ENCODE measurements around the gene EVA1A.

Gene EVA1A

GRCh38 chr2:75447176-75447575 is 113.6 kb downstream of the EVA1A start:
- Mint-ChIP-seq H3K36me3 (ENCODE audit: insufficient read depth) (no peaks in the 10 kb centered on the region), H3K4me3 (no peak overlapping the region), H3K4me1 (no peaks in the 10 kb centered on the region), H3K27ac (ENCODE audit: low read depth) (no peak overlapping the region), H3K27me3 (peaks cover 13% of the 10 kb centered on the region), H3K9me3 (no peaks in the 10 kb centered on the region)
- DNase-seq (ENCODE audit: low spot score in 2 of 2) (no peak), ATAC-seq (replicated peaks; ENCODE audit: extremely low read depth, poor library complexity, severe bottlenecking) (no peak)
